ENCODE measurements around the gene ICAM5.
A peak's percentile ranks its signal among the peaks of the same experiment; 100 is the strongest.

The ICAM5 gene

GRCh38 chr19:10295847-10296591, 6.3 kb downstream of the ICAM5 start:
- H3K27me3 ChIP-seq (ENCODE audit: insufficient read depth, low read length), result peaks cover 68% of the 10 kb centered on the region
- no peak overlapping the region for H3K9ac ChIP-seq (ENCODE audit: low read depth, low read length)
- H3K36me3 ChIP-seq (ENCODE audit: insufficient read depth, low read depth, low read length), result no peaks in the 10 kb centered on the region
- no peaks in the 10 kb centered on the region for H3K9me3 ChIP-seq (ENCODE audit: insufficient read depth, low read depth, low read length)
- H3K27ac ChIP-seq (ENCODE audit: low read length), result no peak overlapping the region
- H3K4me3 ChIP-seq (ENCODE audit: low read length), result peak overlapping the region; percentile 49; the same call in 1 of the 2 replicates
- peaks cover 5% of the 10 kb centered on the region; the same call in 1 of the 2 replicates for H3K4me1 ChIP-seq (ENCODE audit: insufficient read depth, low read length)

- H3K36me3 ChIP-seq (ENCODE audit: insufficient read depth, low read depth, low read length), result no peaks in the 10 kb centered on the region
- no peak overlapping the region for H3K27ac ChIP-seq (ENCODE audit: low read length)
- no peaks in the 10 kb centered on the region for H3K4me1 ChIP-seq (ENCODE audit: insufficient read depth, low read length)
- H3K9me3 ChIP-seq (ENCODE audit: insufficient read depth, low read depth, low read length), result no peaks in the 10 kb centered on the region
- H3K27me3 ChIP-seq (ENCODE audit: insufficient read depth, low read length), result peaks cover 30% of the 10 kb centered on the region
- no peak overlapping the region for H3K4me3 ChIP-seq (ENCODE audit: low read length)
- no peak overlapping the region for H3K9ac ChIP-seq (ENCODE audit: low read depth, low read length)
These were observed 10.1 kb downstream of the ICAM5 start for GRCh38 chr19:10299545-10300458.

- no peaks in the 10 kb centered on the region for H3K4me1 ChIP-seq (ENCODE audit: insufficient read depth, low read length)
- H3K4me3 ChIP-seq (ENCODE audit: low read length), result no peak overlapping the region
- H3K27me3 ChIP-seq (ENCODE audit: insufficient read depth, low read length), result no peaks in the 10 kb centered on the region; the same call in 1 of the 2 replicates
- H3K9ac ChIP-seq (ENCODE audit: low read depth, low read length), result no peak overlapping the region
- H3K27ac ChIP-seq (ENCODE audit: low read length), result no peak overlapping the region
- no peaks in the 10 kb centered on the region for H3K9me3 ChIP-seq (ENCODE audit: insufficient read depth, low read depth, low read length)
- peaks cover 6% of the 10 kb centered on the region; the same call in 1 of the 2 replicates for H3K36me3 ChIP-seq (ENCODE audit: insufficient read depth, low read depth, low read length)
These were observed 15.5 kb downstream of the ICAM5 start for GRCh38 chr19:10305139-10305806.

GRCh38 chr19:10306327-10306726, 16.6 kb downstream of the ICAM5 start:
- H3K9me3 ChIP-seq (ENCODE audit: insufficient read depth, low read depth, low read length), result no peaks in the 10 kb centered on the region
- H3K4me3 ChIP-seq (ENCODE audit: low read length), result no peak overlapping the region
- peaks cover 6% of the 10 kb centered on the region; the same call in 1 of the 2 replicates for H3K36me3 ChIP-seq (ENCODE audit: insufficient read depth, low read depth, low read length)
- no peak overlapping the region for H3K27ac ChIP-seq (ENCODE audit: low read length)
- H3K4me1 ChIP-seq (ENCODE audit: insufficient read depth, low read length), result no peaks in the 10 kb centered on the region
- H3K27me3 ChIP-seq (ENCODE audit: insufficient read depth, low read length), result no peaks in the 10 kb centered on the region; the same call in 1 of the 2 replicates
- H3K9ac ChIP-seq (ENCODE audit: low read depth, low read length), result no peak overlapping the region

- Histone ChIP-seq H3K36me3 (ENCODE audit: insufficient read depth, low read depth, low read length) (peaks cover 6% of the 10 kb centered on the region; the same call in 1 of the 2 replicates), H3K27me3 (ENCODE audit: insufficient read depth, low read length) (no peaks in the 10 kb centered on the region), H3K9me3 (ENCODE audit: insufficient read depth, low read depth, low read length) (no peaks in the 10 kb centered on the region), H3K9ac (ENCODE audit: low read depth, low read length) (no peak within 1 kb of the TSS), H3K4me1 (ENCODE audit: insufficient read depth, low read length) (no peaks in the 10 kb centered on the region), H3K27ac (ENCODE audit: low read length) (no peak within 1 kb of the TSS), H3K4me3 (ENCODE audit: low read length) (no peak within 1 kb of the TSS)
These were observed 19.7 kb downstream of the ICAM5 start, which contains the start of gene ZGLP1 for GRCh38 chr19:10309423-10309822. ZGLP1 (minus strand) TSS chr19:10309815.

GRCh38 chr19:10315335-10316214, 25.8 kb downstream of the ICAM5 start, which contains the start of gene FDX2:
FDX2 (minus strand) TSS chr19:10316015; CDS start chr19:10315996, 19 bp downstream.
- Histone ChIP-seq H3K4me1 (ENCODE audit: insufficient read depth, low read length) (no peaks in the 10 kb centered on the region; the same call in 1 of the 2 replicates), H3K36me3 (ENCODE audit: insufficient read depth, low read depth, low read length) (peaks cover 27% of the 10 kb centered on the region), H3K9me3 (ENCODE audit: insufficient read depth, low read depth, low read length) (no peaks in the 10 kb centered on the region), H3K27me3 (ENCODE audit: insufficient read depth, low read length) (no peaks in the 10 kb centered on the region), H3K9ac (ENCODE audit: low read depth, low read length) (peak within 1 kb of the TSS; percentile 78), H3K27ac (ENCODE audit: low read length) (no peak within 1 kb of the TSS), H3K4me3 (ENCODE audit: low read length) (peak within 1 kb of the TSS; percentile 87)

- no peak overlapping the region for H3K27ac ChIP-seq (ENCODE audit: low read length)
- H3K36me3 ChIP-seq (ENCODE audit: insufficient read depth, low read depth, low read length), result peaks cover 34% of the 10 kb centered on the region
- H3K9ac ChIP-seq (ENCODE audit: low read depth, low read length), result peak overlapping the region; percentile 78; the same call in 1 of the 2 replicates
- no peaks in the 10 kb centered on the region for H3K9me3 ChIP-seq (ENCODE audit: insufficient read depth, low read depth, low read length)
- H3K4me1 ChIP-seq (ENCODE audit: insufficient read depth, low read length), result no peaks in the 10 kb centered on the region; the same call in 1 of the 2 replicates
- H3K27me3 ChIP-seq (ENCODE audit: insufficient read depth, low read length), result no peaks in the 10 kb centered on the region
- peak overlapping the region; percentile 87; the same call in 1 of the 2 replicates for H3K4me3 ChIP-seq (ENCODE audit: low read length)
These were observed 26.7 kb downstream of the ICAM5 start for GRCh38 chr19:10316229-10317044.

GRCh38 chr19:10317045-10317856, 27.5 kb downstream of the ICAM5 start:
- Histone ChIP-seq H3K36me3 (ENCODE audit: insufficient read depth, low read depth, low read length) (peaks cover 42% of the 10 kb centered on the region), H3K4me3 (ENCODE audit: low read length) (no peak overlapping the region), H3K9me3 (ENCODE audit: insufficient read depth, low read depth, low read length) (no peaks in the 10 kb centered on the region), H3K9ac (ENCODE audit: low read depth, low read length) (no peak overlapping the region), H3K27me3 (ENCODE audit: insufficient read depth, low read length) (no peaks in the 10 kb centered on the region), H3K4me1 (ENCODE audit: insufficient read depth, low read length) (no peaks in the 10 kb centered on the region; the same call in 1 of the 2 replicates), H3K27ac (ENCODE audit: low read length) (no peak overlapping the region)

- Histone ChIP-seq H3K9ac (ENCODE audit: low read depth, low read length) (no peak overlapping the region), H3K4me1 (ENCODE audit: insufficient read depth, low read length) (no peaks in the 10 kb centered on the region; the same call in 1 of the 2 replicates), H3K27ac (ENCODE audit: low read length) (no peak overlapping the region), H3K4me3 (ENCODE audit: low read length) (no peak overlapping the region), H3K36me3 (ENCODE audit: insufficient read depth, low read depth, low read length) (peaks cover 49% of the 10 kb centered on the region), H3K9me3 (ENCODE audit: insufficient read depth, low read depth, low read length) (no peaks in the 10 kb centered on the region), H3K27me3 (ENCODE audit: insufficient read depth, low read length) (no peaks in the 10 kb centered on the region)
These were observed 28.2 kb downstream of the ICAM5 start for GRCh38 chr19:10317857-10318462.

Measured in iPS-20b (cell line).